Activated CD8-positive, alpha-beta T cell treated with anti-CD3 and anti-CD28 coated beads for 36 hours (primary cell): Measurements from ENCODE around the gene TNS2. TPM values are rescaled to one million over a fixed set of nuclear protein-coding genes. Genes with fewer than 3 reads are reported as not detected.

ENCODE experiments used
- ATAC-seq: fragments of 200-7000 bp; cut with Tn5 transposase; one replicate; pipeline ENCODE4 v1.10.0; 2021; ENCODE audit warnings: mild to moderate bottlenecking, moderate library complexity
- CTCF ChIA-PET: fragments of 350-600 bp; sonication (Branson Sonifier 250); formaldehyde crosslinking; loops from one replicate; lab custom pipeline; 2021; ENCODE audit warnings: antibody characterized with exemption; lab: Charles Lee
- POLR2A ChIA-PET: fragments of 350-600 bp; sonication (Branson Sonifier 250); formaldehyde crosslinking; loops from one replicate; lab custom pipeline; 2021; ENCODE audit warnings: antibody characterized with exemption; lab: Charles Lee
- DNase-seq: peaks from one replicate; pipeline ENCODE4 v3.0.0-alpha.2; 2020
- H3K27ac Mint-ChIP-seq: one replicate; pipeline ENCODE4 v1.8.0; 2021; ENCODE audit warnings: mild to moderate bottlenecking, mixed read lengths
- H3K27me3 Mint-ChIP-seq: one replicate; pipeline ENCODE4 v1.8.0; 2021; ENCODE audit warnings: mixed read lengths
- H3K36me3 Mint-ChIP-seq: one replicate; pipeline ENCODE4 v1.8.0; 2021; ENCODE audit warnings: low read depth, mixed read lengths
- H3K4me1 Mint-ChIP-seq: one replicate; pipeline ENCODE4 v1.8.0; 2021; ENCODE audit warnings: low read depth, mixed read lengths
- H3K4me3 Mint-ChIP-seq: one replicate; pipeline ENCODE4 v1.8.0; 2021; ENCODE audit warnings: mild to moderate bottlenecking, moderate library complexity, mixed read lengths
- H3K9me3 Mint-ChIP-seq: one replicate; pipeline ENCODE4 v1.8.0; 2021; ENCODE audit warnings: mixed read lengths
- CTCF ChIP-seq: fragments of 200-600 bp; IDR thresholded peaks from one replicate; pipeline ENCODE4 v1.8.0; 2022; ENCODE audit warnings: antibody characterized with exemption, mild to moderate bottlenecking
- intact Hi-C: fragments of 100-400 bp; cut with micrococcal nuclease; formaldehyde crosslinking; loops from one replicate; pipeline ENCODE4 v1.10.0; 2022
- total RNA-seq, 2 experiments: library from RNA; stranded (reverse); gene quantifications; one replicate each; pipeline ENCODE4 v1.2.3, GENCODE V29; 2021

TNS2 gene
- total RNA-seq, 2 experiments from 2014 or later = 1.1 to 1.6 TPM

- ChIA-PET CTCF (interaction anchor here (0.8 to 31.8 kb wide), 25 partner anchors 8 to 226 kb away, joined by 3 to 553 read pairs (median 4); partner anchors contain the start of genes MYG1, SPRYD3 and TNS2), POLR2A (interaction anchor here (0.6 to 5.0 kb wide), 16 partner anchors 12 to 226 kb away, joined by 3 to 32 read pairs (median 4); partner anchors contain the start of genes CSAD, SPRYD3 and ZNF740)
- H3K9me3 Mint-ChIP-seq = no peaks in the 10 kb centered on the region
- H3K4me1 Mint-ChIP-seq = peaks cover 48% of the 10 kb centered on the region
- no peak for TF ChIP-seq CTCF
- intact Hi-C loops = loop anchor here (1.0 to 2.0 kb wide), 2 partner anchors 19 to 32 kb away; partner anchors contain the start of gene SPRYD3
- peak; percentile 29 for ATAC-seq
- no peaks in the 10 kb centered on the region for H3K36me3 Mint-ChIP-seq
- H3K27ac Mint-ChIP-seq = peak overlapping the region; percentile 86
- peaks cover 2% of the 10 kb centered on the region for H3K27me3 Mint-ChIP-seq
- H3K4me3 Mint-ChIP-seq = peak overlapping the region; percentile 69
- DNase-seq = peak; percentile 74
Measured at GRCh38 chr12:53098354-53098981, 48.6 kb downstream of the TNS2 start.

DNA sequence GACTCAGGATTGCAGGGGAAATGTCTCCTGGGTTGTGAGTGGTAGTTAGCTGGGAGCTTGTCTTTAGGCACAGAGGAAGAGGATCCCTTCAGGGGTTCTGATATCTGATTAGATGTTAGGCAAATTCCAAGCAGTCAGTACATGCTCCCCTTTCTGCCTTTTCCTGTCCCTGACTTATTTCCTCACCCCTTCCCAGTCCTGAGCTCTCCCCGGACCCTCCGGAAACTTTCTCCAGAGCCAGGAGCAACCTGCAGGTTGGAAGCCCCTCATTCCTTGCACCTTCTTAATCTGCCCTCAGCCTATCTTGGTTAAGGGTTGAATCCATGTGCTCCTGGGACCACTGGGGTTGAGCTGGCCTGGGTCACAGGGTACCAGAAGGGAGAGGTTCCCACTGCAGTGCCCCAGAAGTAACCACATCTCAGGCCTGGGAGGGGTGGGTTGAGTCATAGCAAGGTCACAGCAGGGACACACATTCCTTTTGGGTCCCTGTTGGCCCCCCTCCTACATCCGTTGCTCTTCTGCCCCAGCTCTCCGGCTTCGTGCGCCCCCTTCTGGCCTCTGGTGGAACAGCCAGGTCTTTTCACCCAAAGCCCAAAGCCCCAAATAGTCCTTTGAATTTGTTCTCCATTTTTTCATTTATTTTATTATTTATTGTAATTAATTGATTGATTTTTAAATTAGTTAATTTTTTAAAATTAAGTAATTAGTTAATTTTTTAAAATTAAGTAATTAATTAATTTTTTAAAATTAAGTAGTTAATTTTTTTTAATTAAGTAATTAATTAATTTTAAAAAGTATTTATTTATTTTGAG, 49.4 kb downstream of the TNS2 start:
- DNase-seq (peak; percentile 97), ATAC-seq (peak; percentile 52)
- peak; percentile 93 for TF ChIP-seq CTCF
- H3K27ac Mint-ChIP-seq = peak overlapping the region; percentile 86
- peaks cover 2% of the 10 kb centered on the region for H3K27me3 Mint-ChIP-seq
- peaks cover 53% of the 10 kb centered on the region for H3K4me1 Mint-ChIP-seq
- H3K9me3 Mint-ChIP-seq = no peaks in the 10 kb centered on the region
- no peaks in the 10 kb centered on the region for H3K36me3 Mint-ChIP-seq
- POLR2A ChIA-PET = interaction anchor here (0.6 to 5.0 kb wide), 12 partner anchors 16 to 225 kb away, joined by 3 to 32 read pairs (median 5); partner anchors contain the start of genes ESPL1 and SPRYD3
- intact Hi-C loops = loop anchor here (2.0 kb wide), 1 partner anchor 32 kb away; no protein-coding TSS in a partner anchor
- peak overlapping the region; percentile 69 for H3K4me3 Mint-ChIP-seq
- CTCF ChIA-PET = interaction anchor here (0.7 to 31.8 kb wide), 29 partner anchors 9 to 246 kb away, joined by 3 to 553 read pairs (median 4); partner anchors contain the start of genes MYG1, SPRYD3 and TNS2

DNA sequence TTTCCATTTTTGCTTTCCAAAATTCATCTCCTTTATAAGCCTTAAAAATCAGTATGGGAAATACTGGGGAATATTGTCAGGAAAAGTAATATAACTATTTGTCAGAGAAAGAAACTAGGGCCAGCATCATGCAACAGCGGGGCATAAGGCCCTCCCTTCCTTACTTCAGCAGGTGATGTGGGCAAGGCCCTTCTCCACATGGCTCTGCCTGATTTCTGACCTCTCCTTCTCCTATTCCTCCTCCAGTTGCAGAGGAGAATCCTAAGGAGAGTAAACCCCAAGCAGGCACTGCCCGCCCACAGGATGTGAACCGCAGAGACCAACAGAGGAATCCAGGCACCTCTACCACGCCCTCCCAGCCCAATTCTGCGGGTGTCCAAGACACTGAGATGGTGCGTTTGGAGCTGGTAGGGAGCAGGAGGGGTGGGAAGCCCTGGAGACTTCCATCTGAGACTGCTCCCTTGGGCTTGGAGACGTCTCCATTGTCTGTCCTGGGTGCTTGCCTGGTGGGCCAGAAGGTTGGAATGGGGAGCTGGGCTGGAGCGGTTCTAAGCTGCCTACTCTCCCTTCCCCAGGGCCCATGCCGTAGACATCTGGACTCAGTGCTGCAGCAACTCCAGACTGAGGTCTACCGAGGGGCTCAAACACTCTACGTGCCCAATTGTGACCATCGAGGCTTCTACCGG, 50.7 kb downstream of the TNS2 start:
- TF ChIP-seq CTCF = no peak
- H3K4me1 Mint-ChIP-seq = peaks cover 59% of the 10 kb centered on the region
- H3K27me3 Mint-ChIP-seq = peaks cover 2% of the 10 kb centered on the region
- H3K36me3 Mint-ChIP-seq = no peaks in the 10 kb centered on the region
- H3K9me3 Mint-ChIP-seq = no peaks in the 10 kb centered on the region
- no peak overlapping the region for H3K4me3 Mint-ChIP-seq
- intact Hi-C loops = no loop called here
- H3K27ac Mint-ChIP-seq = no peak overlapping the region
- DNase-seq (no peak), ATAC-seq (no peak)
- POLR2A ChIA-PET = interaction anchor here (0.9 to 5.0 kb wide), 4 partner anchors 21 to 168 kb away, joined by 3 to 32 read pairs (median 15); partner anchors contain the start of genes ESPL1 and SPRYD3
- CTCF ChIA-PET = interaction anchor here (1.3 to 31.8 kb wide), 7 partner anchors 18 to 85 kb away, joined by 4 to 553 read pairs (median 18); partner anchors contain the start of genes SPRYD3 and TNS2

DNA sequence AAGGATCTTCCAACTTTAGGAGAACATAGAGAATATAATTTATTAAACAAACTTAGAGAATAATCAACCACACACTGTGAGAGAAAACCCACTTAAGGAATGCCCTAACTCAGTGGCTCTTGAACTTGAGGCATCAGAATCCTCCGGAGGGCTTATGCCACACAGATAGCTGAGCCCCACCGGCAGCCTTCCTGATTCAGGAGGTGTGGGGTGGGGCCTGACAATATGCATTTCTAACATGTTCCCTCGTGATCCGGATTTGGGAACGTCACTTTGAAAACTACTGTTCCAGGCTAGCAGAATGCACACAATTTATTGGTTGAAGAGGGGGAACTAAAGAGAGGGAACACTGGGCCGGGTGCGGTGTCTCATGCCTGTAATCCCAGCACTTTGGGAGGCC, 51.4 kb downstream of the TNS2 start:
- intact Hi-C loops = no loop called here
- ATAC-seq (no peak), DNase-seq (no peak)
- peaks cover 57% of the 10 kb centered on the region for H3K4me1 Mint-ChIP-seq
- H3K4me3 Mint-ChIP-seq = no peak overlapping the region
- POLR2A ChIA-PET = interaction anchor here (0.9 to 5.0 kb wide), 2 partner anchors 21 to 35 kb away, joined by 3 to 27 read pairs; partner anchors contain the start of gene SPRYD3
- H3K27ac Mint-ChIP-seq = no peak overlapping the region
- no peaks in the 10 kb centered on the region for H3K9me3 Mint-ChIP-seq
- CTCF ChIA-PET = interaction anchor here (2.3 to 31.8 kb wide), 4 partner anchors 19 to 220 kb away, joined by 8 to 553 read pairs (median 69); partner anchors contain the start of genes AAAS and SPRYD3
- peaks cover 2% of the 10 kb centered on the region for H3K27me3 Mint-ChIP-seq
- no peaks in the 10 kb centered on the region for H3K36me3 Mint-ChIP-seq
- TF ChIP-seq CTCF = no peak
